OCI-LY1 (cell line): ENCODE results near the gene COL16A1.

Source experiments
- H2AFZ ChIP-seq: fragments of 200-600 bp; sonication (generic), shearing (Covaris generic); 2 replicates; pipeline ENCODE4 v1.6.0; 2014; ENCODE audit warnings: antibody characterized with exemption, mild to moderate bottlenecking, low read length
- H3F3A ChIP-seq: fragments of 200-600 bp; sonication (generic), shearing (Covaris generic); 2 replicates; pipeline ENCODE4 v1.6.0; 2014; ENCODE audit warnings: mild to moderate bottlenecking, antibody characterized with exemption, low read length, moderate library complexity; ENCODE audit not compliant: insufficient read depth
- H3K27ac ChIP-seq: fragments of 200-600 bp; sonication (generic); 2 replicates; pipeline ENCODE4 v1.5.1; 2014; ENCODE audit warnings: low read length, mixed run types, mild to moderate bottlenecking, low read depth; ENCODE audit not compliant: poor library complexity, severe bottlenecking
- H3K27me3 ChIP-seq: fragments of 200-600 bp; sonication (generic); 2 replicates; pipeline ENCODE4 v1.6.0; 2014; ENCODE audit warnings: antibody characterized with exemption, mild to moderate bottlenecking, low read length, moderate library complexity; ENCODE audit not compliant: insufficient read depth
- H3K36me3 ChIP-seq: fragments of 200-600 bp; sonication (generic); 2 replicates; pipeline ENCODE4 v1.6.1; 2014; ENCODE audit warnings: mild to moderate bottlenecking, antibody characterized with exemption, low read length, moderate library complexity, mixed read lengths; ENCODE audit not compliant: insufficient read depth
- H3K4me1 ChIP-seq: fragments of 200-600 bp; sonication (generic); 2 replicates; pipeline ENCODE4 v1.5.1; 2014; ENCODE audit warnings: mild to moderate bottlenecking, low read length, moderate library complexity; ENCODE audit not compliant: insufficient read depth, severe bottlenecking
- H3K4me2 ChIP-seq: fragments of 200-600 bp; sonication (generic), shearing (Covaris generic); 2 replicates; pipeline ENCODE4 v1.6.1; 2014; ENCODE audit warnings: low read length
- H3K4me3 ChIP-seq: fragments of 200-600 bp; sonication (generic); 2 replicates; pipeline ENCODE4 v1.5.1; 2014; ENCODE audit warnings: low read length, low read depth, mild to moderate bottlenecking, mixed read lengths; ENCODE audit not compliant: poor library complexity, severe bottlenecking
- H3K79me2 ChIP-seq: fragments of 200-600 bp; shearing (Covaris generic); 2 replicates; pipeline ENCODE4 v1.6.1; 2016; ENCODE audit warnings: mixed run types, low read length, mixed read lengths; ENCODE audit not compliant: insufficient read depth
- H3K9ac ChIP-seq: fragments of 200-600 bp; sonication (generic), shearing (Covaris generic); 2 replicates; pipeline ENCODE4 v1.6.1; 2014; ENCODE audit warnings: mild to moderate bottlenecking, low read length, mixed read lengths
- H3K9me2 ChIP-seq: fragments of 200-600 bp; sonication (generic), shearing (Covaris generic); 2 replicates; pipeline ENCODE4 v1.6.1; 2014; ENCODE audit warnings: low read depth, mild to moderate bottlenecking, low read length, mixed read lengths
- H3K9me3 ChIP-seq: fragments of 200-600 bp; shearing (Covaris generic); 2 replicates; pipeline ENCODE4 v1.6.1; 2014; ENCODE audit warnings: low read length, mixed read lengths
- H4K20me1 ChIP-seq: fragments of 200-600 bp; sonication (generic), shearing (Covaris generic); 2 replicates; pipeline ENCODE4 v1.6.0; 2016; ENCODE audit warnings: mild to moderate bottlenecking, low read length; ENCODE audit not compliant: insufficient read depth
- EZH2 ChIP-seq: fragments of 200-600 bp; sonication (generic), shearing (Covaris generic); IDR thresholded peaks from 2 replicates; pipeline ENCODE4 v1.8.0; 2017; ENCODE audit warnings: borderline replicate concordance, mixed run types, mild to moderate bottlenecking, antibody characterized with exemption, low read length, moderate library complexity, mixed read lengths
- TF ChIP-seq, protein P1 (sequence below): fragments of 200-600 bp; sonication (generic), shearing (Covaris generic); IDR thresholded peaks from 2 replicates; pipeline ENCODE4 v1.5.1; 2017; ENCODE audit warnings: mild to moderate bottlenecking, antibody characterized with exemption, low read length, moderate library complexity, mixed read lengths

COL16A1 gene

GRCh38 chr1:31673433-31673832 is 30.4 kb downstream of the COL16A1 start:
- Histone ChIP-seq H3K79me2 (no peaks in the 10 kb centered on the region), H3K4me3 (no peak overlapping the region), H3K4me1 (no peaks in the 10 kb centered on the region), H3K27ac (no peak overlapping the region), H3K9me2 (no peaks in the 10 kb centered on the region), H3K36me3 (no peaks in the 10 kb centered on the region), H3K9ac (no peak overlapping the region), H3F3A (no peaks in the 10 kb centered on the region), H2AFZ (no peak overlapping the region), H4K20me1 (no peaks in the 10 kb centered on the region), H3K4me2 (no peak overlapping the region), H3K27me3 (no peaks in the 10 kb centered on the region), H3K9me3 (no peaks in the 10 kb centered on the region)
- TF ChIP-seq EZH2: no peak
- TF ChIP-seq, protein P1, sequence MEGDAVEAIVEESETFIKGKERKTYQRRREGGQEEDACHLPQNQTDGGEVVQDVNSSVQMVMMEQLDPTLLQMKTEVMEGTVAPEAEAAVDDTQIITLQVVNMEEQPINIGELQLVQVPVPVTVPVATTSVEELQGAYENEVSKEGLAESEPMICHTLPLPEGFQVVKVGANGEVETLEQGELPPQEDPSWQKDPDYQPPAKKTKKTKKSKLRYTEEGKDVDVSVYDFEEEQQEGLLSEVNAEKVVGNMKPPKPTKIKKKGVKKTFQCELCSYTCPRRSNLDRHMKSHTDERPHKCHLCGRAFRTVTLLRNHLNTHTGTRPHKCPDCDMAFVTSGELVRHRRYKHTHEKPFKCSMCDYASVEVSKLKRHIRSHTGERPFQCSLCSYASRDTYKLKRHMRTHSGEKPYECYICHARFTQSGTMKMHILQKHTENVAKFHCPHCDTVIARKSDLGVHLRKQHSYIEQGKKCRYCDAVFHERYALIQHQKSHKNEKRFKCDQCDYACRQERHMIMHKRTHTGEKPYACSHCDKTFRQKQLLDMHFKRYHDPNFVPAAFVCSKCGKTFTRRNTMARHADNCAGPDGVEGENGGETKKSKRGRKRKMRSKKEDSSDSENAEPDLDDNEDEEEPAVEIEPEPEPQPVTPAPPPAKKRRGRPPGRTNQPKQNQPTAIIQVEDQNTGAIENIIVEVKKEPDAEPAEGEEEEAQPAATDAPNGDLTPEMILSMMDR: no peak

DNA sequence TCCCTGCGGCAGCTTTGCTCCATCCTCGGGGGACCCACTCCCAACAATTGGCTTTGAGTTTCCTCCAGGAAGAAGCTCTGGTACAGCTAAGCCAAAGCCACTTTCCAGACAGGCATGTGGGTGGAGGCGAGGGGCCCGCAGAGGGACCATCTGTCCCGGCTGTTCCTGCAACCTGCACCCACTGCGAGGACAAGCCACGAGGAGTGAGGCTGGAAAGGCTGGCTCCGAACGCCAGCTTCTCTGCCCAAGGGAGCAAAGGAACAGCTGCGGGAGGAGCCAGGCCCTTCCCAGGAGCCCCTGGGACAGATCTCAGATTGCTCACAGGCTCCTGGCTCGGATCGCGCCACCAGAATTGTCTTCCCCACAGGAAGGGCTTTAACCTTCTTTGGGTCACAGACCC is 30.8 kb downstream of the COL16A1 start:
- H3K9me3 ChIP-seq: no peaks in the 10 kb centered on the region
- no peaks in the 10 kb centered on the region for H3K27me3 ChIP-seq
- no peak overlapping the region for H3K27ac ChIP-seq
- no peak overlapping the region for H3K9ac ChIP-seq
- no peaks in the 10 kb centered on the region for H3F3A ChIP-seq
- no peaks in the 10 kb centered on the region for H4K20me1 ChIP-seq
- H3K4me2 ChIP-seq: no peak overlapping the region
- H3K36me3 ChIP-seq: no peaks in the 10 kb centered on the region
- H3K4me1 ChIP-seq: no peaks in the 10 kb centered on the region
- H2AFZ ChIP-seq: no peak overlapping the region
- no peak for TF ChIP-seq EZH2
- TF ChIP-seq, protein P1: no peak
- no peaks in the 10 kb centered on the region for H3K79me2 ChIP-seq
- H3K4me3 ChIP-seq: no peak overlapping the region
- no peaks in the 10 kb centered on the region for H3K9me2 ChIP-seq

DNA sequence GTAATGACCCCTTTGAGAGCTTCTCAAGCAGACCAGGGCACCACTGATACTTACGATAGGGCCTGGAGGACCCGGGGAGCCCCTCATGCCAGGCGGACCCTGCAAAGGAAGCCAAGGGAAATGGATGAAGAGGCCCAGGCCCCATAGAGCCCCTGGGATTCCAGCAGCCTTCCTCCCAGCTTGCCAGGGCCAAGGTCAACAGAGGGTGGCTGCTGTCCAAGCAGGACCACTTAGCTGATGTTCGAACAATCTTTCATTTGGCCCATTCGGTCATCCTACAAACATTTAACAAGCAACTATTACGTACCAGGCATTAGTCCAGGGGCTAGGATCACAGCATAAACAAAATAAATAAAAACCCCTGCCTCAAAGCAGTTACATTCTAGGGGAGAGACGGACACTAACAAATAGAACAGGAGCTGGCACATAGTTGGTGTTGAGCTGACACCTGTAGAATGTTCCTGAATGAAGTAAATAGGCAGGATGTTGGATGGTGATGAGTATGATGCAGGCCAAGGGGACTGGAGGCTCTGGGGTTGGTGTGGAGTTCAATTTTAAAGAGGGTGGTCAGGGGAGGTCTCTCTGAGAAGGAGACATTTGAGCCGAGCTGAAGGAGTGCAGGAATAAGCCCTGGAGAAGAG is 32.1 kb downstream of the COL16A1 start:
- Histone ChIP-seq H3K9ac (no peak overlapping the region), H2AFZ (no peak overlapping the region), H3K36me3 (no peaks in the 10 kb centered on the region), H3K4me2 (no peak overlapping the region), H3K4me1 (no peaks in the 10 kb centered on the region), H3K79me2 (no peaks in the 10 kb centered on the region), H3K9me2 (no peaks in the 10 kb centered on the region), H3K27me3 (no peaks in the 10 kb centered on the region), H3K9me3 (no peaks in the 10 kb centered on the region), H3K4me3 (no peak overlapping the region), H3K27ac (no peak overlapping the region), H3F3A (no peaks in the 10 kb centered on the region), H4K20me1 (no peaks in the 10 kb centered on the region)
- TF ChIP-seq EZH2: no peak
- TF ChIP-seq, protein P1: no peak
